Neural cell (in vitro differentiated cells): ENCODE data around the gene FAM241A.

Experiments
- CTCF ChIP-seq: fragments of 450-650 bp; IDR thresholded peaks from 2 replicates; pipeline ENCODE4 v1.5.1; 2014; ENCODE audit warnings: antibody characterized with exemption, mild to moderate bottlenecking, moderate library complexity; ENCODE audit not compliant: poor library complexity, severe bottlenecking
- EP300 ChIP-seq: fragments of 450-650 bp; conservative IDR thresholded peaks from 2 replicates; pipeline ENCODE4 v1.6.1; 2014; ENCODE audit warnings: antibody characterized with exemption, mild to moderate bottlenecking, moderate library complexity; ENCODE audit not compliant: poor library complexity, severe bottlenecking
- EZH2 ChIP-seq: fragments of 200-600, 300-800 bp; shearing (Covaris generic), sonication (generic); IDR thresholded peaks from 2 replicates; pipeline ENCODE4 v1.6.1; 2014; ENCODE audit warnings: antibody characterized with exemption, low read length, borderline replicate concordance, mild to moderate bottlenecking; ENCODE audit not compliant: insufficient read depth, poor library complexity, severe bottlenecking
- REST ChIP-seq: IDR thresholded peaks from 2 replicates; pipeline ENCODE4 v1.6.1; 2012; ENCODE audit warnings: borderline replicate concordance

GRCh38 chr4:112136551-112136950 is 8.7 kb upstream of the FAM241A start:
- TF ChIP-seq CTCF, result no peak
- TF ChIP-seq EZH2, result no peak
- no peak for TF ChIP-seq REST
- TF ChIP-seq EP300, result no peak
